Measurements from ENCODE around the gene DGKI. TPM values are rescaled to one million over a fixed set of nuclear protein-coding genes. Genes with fewer than 3 reads are reported as not detected.

Gene DGKI
- total RNA-seq, 2 experiments from 2014 or later, result 0.46 TPM; not detected in 1

DNA sequence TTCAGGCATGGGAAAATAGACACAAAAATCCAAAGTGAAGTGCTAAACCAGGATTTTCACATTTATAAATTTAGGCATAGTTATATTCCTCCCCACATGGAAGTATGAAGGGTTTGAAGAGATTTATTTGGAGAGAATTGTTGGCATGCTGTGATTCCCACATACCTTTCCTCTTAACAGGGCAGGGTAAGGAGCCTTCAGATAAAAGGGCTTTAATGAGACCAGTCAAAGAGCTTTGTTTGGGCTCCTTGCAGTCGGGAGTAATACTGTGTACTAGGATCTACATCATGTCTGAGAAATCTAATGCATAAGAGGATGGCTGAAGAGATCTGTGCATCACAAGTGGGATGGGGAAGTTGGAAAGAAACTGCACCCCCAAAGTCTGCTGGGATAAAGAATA lies 362.4 kb downstream of the DGKI start:
- H3K36me3 ChIP-seq (ENCODE audit: insufficient read depth, low read length), result no peaks in the 10 kb centered on the region
- no peaks in the 10 kb centered on the region for H3K9me2 ChIP-seq (ENCODE audit: insufficient read depth, low read length)
- H3K4me1 ChIP-seq (ENCODE audit: insufficient read depth, low read length, poor library complexity, severe bottlenecking), result no peaks in the 10 kb centered on the region
- ChIA-PET POLR2A (no interaction called here), CTCF (ENCODE audit: unreplicated experiment) (no interaction called here)
- H3K9me3 ChIP-seq (ENCODE audit: low read length), result no peaks in the 10 kb centered on the region
- no peak for DNase-seq (ENCODE audit: low spot score)
- no peak overlapping the region for H3K4me3 ChIP-seq (ENCODE audit: low read depth, low read length, poor library complexity, severe bottlenecking)
- TF ChIP-seq, protein P1, sequence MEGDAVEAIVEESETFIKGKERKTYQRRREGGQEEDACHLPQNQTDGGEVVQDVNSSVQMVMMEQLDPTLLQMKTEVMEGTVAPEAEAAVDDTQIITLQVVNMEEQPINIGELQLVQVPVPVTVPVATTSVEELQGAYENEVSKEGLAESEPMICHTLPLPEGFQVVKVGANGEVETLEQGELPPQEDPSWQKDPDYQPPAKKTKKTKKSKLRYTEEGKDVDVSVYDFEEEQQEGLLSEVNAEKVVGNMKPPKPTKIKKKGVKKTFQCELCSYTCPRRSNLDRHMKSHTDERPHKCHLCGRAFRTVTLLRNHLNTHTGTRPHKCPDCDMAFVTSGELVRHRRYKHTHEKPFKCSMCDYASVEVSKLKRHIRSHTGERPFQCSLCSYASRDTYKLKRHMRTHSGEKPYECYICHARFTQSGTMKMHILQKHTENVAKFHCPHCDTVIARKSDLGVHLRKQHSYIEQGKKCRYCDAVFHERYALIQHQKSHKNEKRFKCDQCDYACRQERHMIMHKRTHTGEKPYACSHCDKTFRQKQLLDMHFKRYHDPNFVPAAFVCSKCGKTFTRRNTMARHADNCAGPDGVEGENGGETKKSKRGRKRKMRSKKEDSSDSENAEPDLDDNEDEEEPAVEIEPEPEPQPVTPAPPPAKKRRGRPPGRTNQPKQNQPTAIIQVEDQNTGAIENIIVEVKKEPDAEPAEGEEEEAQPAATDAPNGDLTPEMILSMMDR (conservative IDR thresholded peaks at IDR 0.05; ENCODE audit: low read length), result no peak
- TF ChIP-seq EZH2phosphoT487 (IDR thresholded peaks at IDR 0.05; ENCODE audit: borderline replicate concordance, low read depth, low read length), result no peak
- no peak overlapping the region for H3K27ac ChIP-seq (ENCODE audit: low read depth, low read length, poor library complexity, severe bottlenecking)
- H3K79me2 ChIP-seq (ENCODE audit: insufficient read depth, low read depth, low read length), result no peaks in the 10 kb centered on the region
- H3K4me2 ChIP-seq (ENCODE audit: low read length), result no peak overlapping the region
- intact Hi-C loops (cut with micrococcal nuclease; ENCODE audit: unreplicated experiment), result no loop called here
- H2AFZ ChIP-seq (ENCODE audit: low read length), result no peak overlapping the region
- no peaks in the 10 kb centered on the region for H4K20me1 ChIP-seq (ENCODE audit: insufficient read depth, low read length)
- no TSS peak for BruUV-seq (replicated peaks)

DNA sequence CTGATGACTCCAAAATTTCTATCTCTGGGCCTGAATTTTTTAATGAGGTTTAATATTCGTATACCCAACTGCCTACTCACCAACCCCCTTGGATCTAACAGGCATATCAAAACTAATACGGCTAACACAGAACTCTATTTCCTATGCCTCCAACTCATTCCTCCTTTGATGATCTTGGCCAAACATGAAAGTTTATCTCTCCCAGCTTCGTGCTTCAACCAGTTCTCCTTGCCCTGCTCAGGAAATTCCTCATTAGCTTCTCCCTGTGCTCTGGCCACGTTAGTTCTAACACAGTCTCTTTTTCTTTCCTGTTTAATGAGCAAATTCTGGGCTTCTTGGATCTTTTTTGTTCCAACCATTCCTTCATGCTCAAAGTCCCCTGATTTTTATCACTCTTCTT lies 364.3 kb downstream of the DGKI start:
- intact Hi-C loops (cut with micrococcal nuclease; ENCODE audit: unreplicated experiment), result no loop called here
- ChIA-PET POLR2A (no interaction called here), CTCF (ENCODE audit: unreplicated experiment) (no interaction called here)
- no peak overlapping the region for H2AFZ ChIP-seq (ENCODE audit: low read length)
- no peaks in the 10 kb centered on the region for H3K9me3 ChIP-seq (ENCODE audit: low read length)
- no peak overlapping the region for H3K4me3 ChIP-seq (ENCODE audit: low read depth, low read length, poor library complexity, severe bottlenecking)
- H3K4me1 ChIP-seq (ENCODE audit: insufficient read depth, low read length, poor library complexity, severe bottlenecking), result no peaks in the 10 kb centered on the region
- no peaks in the 10 kb centered on the region for H3K9me2 ChIP-seq (ENCODE audit: insufficient read depth, low read length)
- no TSS peak for BruUV-seq (replicated peaks)
- H3K79me2 ChIP-seq (ENCODE audit: insufficient read depth, low read depth, low read length), result no peaks in the 10 kb centered on the region
- no peaks in the 10 kb centered on the region for H3K36me3 ChIP-seq (ENCODE audit: insufficient read depth, low read length)
- H3K4me2 ChIP-seq (ENCODE audit: low read length), result no peak overlapping the region
- no peaks in the 10 kb centered on the region for H4K20me1 ChIP-seq (ENCODE audit: insufficient read depth, low read length)
- no peak for DNase-seq (ENCODE audit: low spot score)
- TF ChIP-seq EZH2phosphoT487 (IDR thresholded peaks at IDR 0.05; ENCODE audit: borderline replicate concordance, low read depth, low read length), result no peak
- TF ChIP-seq, protein P1 (conservative IDR thresholded peaks at IDR 0.05; ENCODE audit: low read length), result no peak
- no peak overlapping the region for H3K27ac ChIP-seq (ENCODE audit: low read depth, low read length, poor library complexity, severe bottlenecking)

DNA sequence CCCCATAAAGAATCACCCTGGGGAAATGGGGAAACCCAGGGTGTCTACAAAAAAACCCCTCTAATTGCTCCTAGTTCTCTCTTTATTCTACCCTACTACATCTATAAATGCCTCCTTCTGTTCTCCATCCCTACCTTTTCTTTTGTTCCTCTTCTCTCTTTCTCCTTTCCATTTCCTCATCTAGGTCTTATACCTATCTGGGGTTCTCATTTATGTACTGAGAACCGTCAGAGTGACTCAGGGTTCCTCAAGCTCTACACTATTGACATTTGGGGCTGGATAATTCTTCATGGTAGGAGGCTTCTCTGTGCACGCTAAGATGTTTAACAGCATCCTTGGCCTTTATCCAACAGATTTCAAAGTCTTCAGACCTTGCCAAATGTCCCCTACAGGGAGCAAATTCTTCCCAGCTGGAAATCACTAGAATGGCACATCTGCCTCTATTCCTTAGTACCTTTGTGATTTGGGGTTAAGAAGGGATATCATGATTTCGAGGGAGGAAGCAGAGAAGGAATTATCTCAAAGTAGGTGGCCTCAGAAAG lies 365.9 kb downstream of the DGKI start:
- H3K4me3 ChIP-seq (ENCODE audit: low read depth, low read length, poor library complexity, severe bottlenecking), result no peak overlapping the region
- TF ChIP-seq, protein P1 (conservative IDR thresholded peaks at IDR 0.05; ENCODE audit: low read length), result no peak
- no peak for TF ChIP-seq EZH2phosphoT487 (IDR thresholded peaks at IDR 0.05; ENCODE audit: borderline replicate concordance, low read depth, low read length)
- no peak overlapping the region for H3K27ac ChIP-seq (ENCODE audit: low read depth, low read length, poor library complexity, severe bottlenecking)
- ChIA-PET POLR2A (no interaction called here), CTCF (ENCODE audit: unreplicated experiment) (no interaction called here)
- BruUV-seq (replicated peaks), result no TSS peak
- no peak overlapping the region for H3K4me2 ChIP-seq (ENCODE audit: low read length)
- H2AFZ ChIP-seq (ENCODE audit: low read length), result no peak overlapping the region
- no peaks in the 10 kb centered on the region for H4K20me1 ChIP-seq (ENCODE audit: insufficient read depth, low read length)
- no peaks in the 10 kb centered on the region for H3K9me3 ChIP-seq (ENCODE audit: low read length)
- no peak for DNase-seq (ENCODE audit: low spot score)
- H3K79me2 ChIP-seq (ENCODE audit: insufficient read depth, low read depth, low read length), result no peaks in the 10 kb centered on the region
- H3K9me2 ChIP-seq (ENCODE audit: insufficient read depth, low read length), result no peaks in the 10 kb centered on the region
- H3K36me3 ChIP-seq (ENCODE audit: insufficient read depth, low read length), result no peaks in the 10 kb centered on the region
- intact Hi-C loops (cut with micrococcal nuclease; ENCODE audit: unreplicated experiment), result no loop called here
- no peaks in the 10 kb centered on the region for H3K4me1 ChIP-seq (ENCODE audit: insufficient read depth, low read length, poor library complexity, severe bottlenecking)
